ENCODE measurements around the gene MT1HL1. TPM values are rescaled to one million over a fixed set of nuclear protein-coding genes. Genes with fewer than 3 reads are reported as not detected.
"Not testable (repeated sequence)": the region's sequence is repeated elsewhere in the genome, so short reads cannot be mapped to it uniquely, and the experiment has no call there.

MT1HL1 gene
- polyA plus RNA-seq, 1 donor (not counting 4 experiments of a cell fraction or from before 2014, with no cell fraction given), result not detected

GRCh38 chr1:236978740-236979139 lies 25.5 kb downstream of the MT1HL1 start:
- H3K4me2 ChIP-seq (ENCODE audit: control insufficient read depth, extremely low read depth, insufficient read depth, low read depth, low read length), result no peak overlapping the region
- no peak for DNase-seq (ENCODE audit: low read depth, low spot score)
- H3K9ac ChIP-seq (ENCODE audit: control insufficient read depth, extremely low read depth, insufficient read depth, low read length), result no peak overlapping the region
- no peaks in the 10 kb centered on the region for H3K36me3 ChIP-seq (ENCODE audit: control insufficient read depth in 2 of 2, extremely low read depth in 1 of 2, insufficient read depth in 2 of 2, low read length in 2 of 2)
- no peaks in the 10 kb centered on the region for H3K79me2 ChIP-seq (ENCODE audit: control insufficient read depth, insufficient read depth, low read length)
- no peaks in the 10 kb centered on the region for H3K9me1 ChIP-seq (ENCODE audit: control insufficient read depth, extremely low read depth, insufficient read depth, low read length)
- dilution Hi-C loops (cut with MboI; ENCODE audit: extremely low pct_ligation_motif_present, low sequenced_read_pairs), result no loop called here
- no peaks in the 10 kb centered on the region for H3K9me3 ChIP-seq (ENCODE audit: control insufficient read depth, low read depth, low read length)
- no peaks in the 10 kb centered on the region for H4K20me1 ChIP-seq (ENCODE audit: control insufficient read depth, extremely low read depth, insufficient read depth, low read length)
- no peak for FAIRE-seq
- no peaks in the 10 kb centered on the region for H3K4me1 ChIP-seq (ENCODE audit: control insufficient read depth, extremely low read depth, insufficient read depth, low read length)
- H3K4me3 ChIP-seq (ENCODE audit: control insufficient read depth in 2 of 3, extremely low read depth in 1 of 3, insufficient read depth in 2 of 3, low read depth in 1 of 3, low read length in 3 of 3), result no peak overlapping the region
- H3K27me3 ChIP-seq (ENCODE audit: control insufficient read depth, extremely low read depth, insufficient read depth, low read length), result no peaks in the 10 kb centered on the region
- no peak overlapping the region for H3K27ac ChIP-seq (ENCODE audit: control insufficient read depth, insufficient read depth, low read length)
- H2AFZ ChIP-seq (ENCODE audit: control insufficient read depth, low read length), result no peak overlapping the region
- TF ChIP-seq, protein P1, sequence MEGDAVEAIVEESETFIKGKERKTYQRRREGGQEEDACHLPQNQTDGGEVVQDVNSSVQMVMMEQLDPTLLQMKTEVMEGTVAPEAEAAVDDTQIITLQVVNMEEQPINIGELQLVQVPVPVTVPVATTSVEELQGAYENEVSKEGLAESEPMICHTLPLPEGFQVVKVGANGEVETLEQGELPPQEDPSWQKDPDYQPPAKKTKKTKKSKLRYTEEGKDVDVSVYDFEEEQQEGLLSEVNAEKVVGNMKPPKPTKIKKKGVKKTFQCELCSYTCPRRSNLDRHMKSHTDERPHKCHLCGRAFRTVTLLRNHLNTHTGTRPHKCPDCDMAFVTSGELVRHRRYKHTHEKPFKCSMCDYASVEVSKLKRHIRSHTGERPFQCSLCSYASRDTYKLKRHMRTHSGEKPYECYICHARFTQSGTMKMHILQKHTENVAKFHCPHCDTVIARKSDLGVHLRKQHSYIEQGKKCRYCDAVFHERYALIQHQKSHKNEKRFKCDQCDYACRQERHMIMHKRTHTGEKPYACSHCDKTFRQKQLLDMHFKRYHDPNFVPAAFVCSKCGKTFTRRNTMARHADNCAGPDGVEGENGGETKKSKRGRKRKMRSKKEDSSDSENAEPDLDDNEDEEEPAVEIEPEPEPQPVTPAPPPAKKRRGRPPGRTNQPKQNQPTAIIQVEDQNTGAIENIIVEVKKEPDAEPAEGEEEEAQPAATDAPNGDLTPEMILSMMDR (optimal IDR thresholded peaks at IDR 0.05 in 1 of 3, IDR thresholded peaks at IDR 0.05 in 1 of 3, conservative IDR thresholded peaks at IDR 0.05 in 1 of 3; ENCODE audit: extremely low read depth in 1 of 3, insufficient read depth in 2 of 3, low read length in 3 of 3), result no peak
- no peak for TF ChIP-seq EZH2 (IDR thresholded peaks at IDR 0.05; ENCODE audit: low read length)

DNA sequence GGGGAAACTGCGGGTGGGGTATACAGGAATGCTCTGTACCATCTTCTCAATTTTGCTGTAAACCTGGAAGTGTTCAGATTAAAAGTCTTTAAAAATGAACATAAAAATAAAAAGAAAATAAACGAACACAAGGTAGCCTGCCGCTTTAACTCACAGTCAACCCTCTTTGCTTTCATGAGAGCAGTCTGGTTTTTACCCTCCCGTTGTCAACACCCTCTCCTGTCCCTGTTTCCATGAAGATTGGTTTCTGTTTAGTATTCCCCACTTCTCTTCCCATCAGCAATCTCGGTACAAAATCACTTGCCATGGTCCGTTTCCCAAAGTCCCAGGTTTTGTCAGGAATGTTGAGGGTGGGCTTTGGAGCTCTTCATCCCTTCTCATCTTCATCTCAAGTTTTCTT lies 28.8 kb downstream of the MT1HL1 start:
- no peak for DNase-seq (ENCODE audit: low read depth, low spot score)
- H3K27ac ChIP-seq (ENCODE audit: control insufficient read depth, insufficient read depth, low read length), result no peak overlapping the region
- H2AFZ ChIP-seq (ENCODE audit: control insufficient read depth, low read length), result no peak overlapping the region
- H3K79me2 ChIP-seq (ENCODE audit: control insufficient read depth, insufficient read depth, low read length), result no peaks in the 10 kb centered on the region
- H3K4me1 ChIP-seq (ENCODE audit: control insufficient read depth, extremely low read depth, insufficient read depth, low read length), result no peaks in the 10 kb centered on the region
- no peak for TF ChIP-seq EZH2 (IDR thresholded peaks at IDR 0.05; ENCODE audit: low read length)
- TF ChIP-seq, protein P1 (optimal IDR thresholded peaks at IDR 0.05 in 1 of 3, IDR thresholded peaks at IDR 0.05 in 1 of 3, conservative IDR thresholded peaks at IDR 0.05 in 1 of 3; ENCODE audit: extremely low read depth in 1 of 3, insufficient read depth in 2 of 3, low read length in 3 of 3), result no peak
- H3K36me3 ChIP-seq (ENCODE audit: control insufficient read depth in 2 of 2, extremely low read depth in 1 of 2, insufficient read depth in 2 of 2, low read length in 2 of 2), result no peaks in the 10 kb centered on the region
- H3K27me3 ChIP-seq (ENCODE audit: control insufficient read depth, extremely low read depth, insufficient read depth, low read length), result no peaks in the 10 kb centered on the region
- H3K9me3 ChIP-seq (ENCODE audit: control insufficient read depth, low read depth, low read length), result no peaks in the 10 kb centered on the region
- dilution Hi-C loops (cut with MboI; ENCODE audit: extremely low pct_ligation_motif_present, low sequenced_read_pairs), result no loop called here
- H4K20me1 ChIP-seq (ENCODE audit: control insufficient read depth, extremely low read depth, insufficient read depth, low read length), result no peaks in the 10 kb centered on the region
- no peak for FAIRE-seq
- no peak overlapping the region for H3K4me3 ChIP-seq (ENCODE audit: control insufficient read depth in 2 of 3, extremely low read depth in 1 of 3, insufficient read depth in 2 of 3, low read depth in 1 of 3, low read length in 3 of 3)
- no peak overlapping the region for H3K9ac ChIP-seq (ENCODE audit: control insufficient read depth, extremely low read depth, insufficient read depth, low read length)
- H3K9me1 ChIP-seq (ENCODE audit: control insufficient read depth, extremely low read depth, insufficient read depth, low read length), result no peaks in the 10 kb centered on the region
- H3K4me2 ChIP-seq (ENCODE audit: control insufficient read depth, extremely low read depth, insufficient read depth, low read depth, low read length), result no peak overlapping the region

DNA sequence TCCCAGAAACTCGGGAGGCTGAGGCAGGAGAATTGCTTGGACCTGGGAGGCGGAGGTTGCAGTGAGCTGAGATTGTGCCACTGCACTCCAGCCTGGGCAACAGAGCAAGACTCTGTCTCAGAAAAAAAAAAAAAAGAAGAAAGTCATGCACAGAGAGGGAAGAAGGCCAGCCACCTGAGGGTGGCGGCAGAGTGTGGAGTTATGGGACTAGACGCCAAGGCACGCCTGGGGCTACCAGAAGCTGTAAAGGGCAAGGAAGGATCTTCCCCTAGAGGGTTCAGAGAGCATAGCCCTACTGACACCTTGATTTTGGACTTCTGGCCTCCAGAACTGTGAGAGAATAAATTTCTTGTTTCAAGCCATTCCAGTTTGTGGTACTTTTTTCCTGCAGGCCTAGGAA lies 30.2 kb downstream of the MT1HL1 start:
- H2AFZ ChIP-seq (ENCODE audit: control insufficient read depth, low read length); H3K9me3 ChIP-seq (ENCODE audit: control insufficient read depth, low read depth, low read length); H3K79me2 ChIP-seq (ENCODE audit: control insufficient read depth, insufficient read depth, low read length); H3K4me3 ChIP-seq (ENCODE audit: control insufficient read depth in 2 of 3, extremely low read depth in 1 of 3, insufficient read depth in 2 of 3, low read depth in 1 of 3, low read length in 3 of 3); H3K9me1 ChIP-seq (ENCODE audit: control insufficient read depth, extremely low read depth, insufficient read depth, low read length); DNase-seq (ENCODE audit: low read depth, low spot score); FAIRE-seq; H4K20me1 ChIP-seq (ENCODE audit: control insufficient read depth, extremely low read depth, insufficient read depth, low read length); H3K27ac ChIP-seq (ENCODE audit: control insufficient read depth, insufficient read depth, low read length); H3K4me1 ChIP-seq (ENCODE audit: control insufficient read depth, extremely low read depth, insufficient read depth, low read length); H3K9ac ChIP-seq (ENCODE audit: control insufficient read depth, extremely low read depth, insufficient read depth, low read length); H3K4me2 ChIP-seq (ENCODE audit: control insufficient read depth, extremely low read depth, insufficient read depth, low read depth, low read length); H3K36me3 ChIP-seq (ENCODE audit: control insufficient read depth in 2 of 2, extremely low read depth in 1 of 2, insufficient read depth in 2 of 2, low read length in 2 of 2); dilution Hi-C loops (cut with MboI; ENCODE audit: extremely low pct_ligation_motif_present, low sequenced_read_pairs); H3K27me3 ChIP-seq (ENCODE audit: control insufficient read depth, extremely low read depth, insufficient read depth, low read length): not testable (repeated sequence)

Measured in keratinocyte (primary cell).